Measurements from ENCODE around the gene SEC24C. TPM values are rescaled to one million over a fixed set of nuclear protein-coding genes. Genes with fewer than 3 reads are reported as not detected.
"Not testable (repeated sequence)": the region's sequence is repeated elsewhere in the genome, so short reads cannot be mapped to it uniquely, and the experiment has no call there.

SEC24C gene
- total RNA-seq, 2 experiments from 2014 or later: 53.6 to 87.1 TPM

- no peaks in the 10 kb centered on the region for H3K9me2 ChIP-seq (ENCODE audit: insufficient read depth, low read length)
- H3K4me3 ChIP-seq (ENCODE audit: low read depth, low read length, poor library complexity, severe bottlenecking): no peak overlapping the region
- H3K4me1 ChIP-seq (ENCODE audit: insufficient read depth, low read length, poor library complexity, severe bottlenecking): peaks cover 6% of the 10 kb centered on the region
- H3K4me2 ChIP-seq (ENCODE audit: low read length): no peak overlapping the region
- intact Hi-C loops (cut with micrococcal nuclease; ENCODE audit: unreplicated experiment): no loop called here
- H4K20me1 ChIP-seq (ENCODE audit: insufficient read depth, low read length): no peaks in the 10 kb centered on the region
- no peak for DNase-seq (ENCODE audit: low spot score)
- CTCF ChIA-PET (ENCODE audit: unreplicated experiment): no interaction called here
- peaks cover 54% of the 10 kb centered on the region for H3K36me3 ChIP-seq (ENCODE audit: insufficient read depth, low read length)
- peaks cover 12% of the 10 kb centered on the region; the same call in 1 of the 2 replicates for H3K79me2 ChIP-seq (ENCODE audit: insufficient read depth, low read depth, low read length)
- no TSS peak for BruUV-seq (replicated peaks)
- H3K9me3 ChIP-seq (ENCODE audit: low read length): no peaks in the 10 kb centered on the region
- H3K27ac ChIP-seq (ENCODE audit: low read depth, low read length, poor library complexity, severe bottlenecking): no peak overlapping the region
- TF ChIP-seq EZH2phosphoT487 (IDR thresholded peaks at IDR 0.05; ENCODE audit: borderline replicate concordance, low read depth, low read length): no peak
- no peak for TF ChIP-seq CTCF (conservative IDR thresholded peaks at IDR 0.05; ENCODE audit: low read length)
- H2AFZ ChIP-seq (ENCODE audit: low read length): no peak overlapping the region
- POLR2A ChIA-PET: no interaction called here
These were observed 46.9 kb downstream of the SEC24C start for GRCh38 chr10:73790886-73791625.

GRCh38 chr10:73791871-73792400, 47.8 kb downstream of the SEC24C start:
- Histone ChIP-seq H3K79me2 (ENCODE audit: insufficient read depth, low read depth, low read length) (peaks cover 5% of the 10 kb centered on the region; the same call in 1 of the 2 replicates), H3K4me2 (ENCODE audit: low read length) (no peak overlapping the region), H3K9me2 (ENCODE audit: insufficient read depth, low read length) (no peaks in the 10 kb centered on the region), H2AFZ (ENCODE audit: low read length) (no peak overlapping the region), H3K4me1 (ENCODE audit: insufficient read depth, low read length, poor library complexity, severe bottlenecking) (no peaks in the 10 kb centered on the region), H3K36me3 (ENCODE audit: insufficient read depth, low read length) (peaks cover 63% of the 10 kb centered on the region), H3K9me3 (ENCODE audit: low read length) (no peaks in the 10 kb centered on the region), H3K4me3 (ENCODE audit: low read depth, low read length, poor library complexity, severe bottlenecking) (no peak overlapping the region), H3K27ac (ENCODE audit: low read depth, low read length, poor library complexity, severe bottlenecking) (no peak overlapping the region), H4K20me1 (ENCODE audit: insufficient read depth, low read length) (no peaks in the 10 kb centered on the region)
- TF ChIP-seq EZH2phosphoT487 (IDR thresholded peaks at IDR 0.05; ENCODE audit: borderline replicate concordance, low read depth, low read length) (no peak), CTCF (conservative IDR thresholded peaks at IDR 0.05; ENCODE audit: low read length) (no peak)
- ChIA-PET CTCF (ENCODE audit: unreplicated experiment) (no interaction called here), POLR2A (no interaction called here)
- BruUV-seq (replicated peaks): no TSS peak
- no peak for DNase-seq (ENCODE audit: low spot score)
- intact Hi-C loops (cut with micrococcal nuclease; ENCODE audit: unreplicated experiment): no loop called here

GRCh38 chr10:73793456-73793855, 49.3 kb downstream of the SEC24C start:
- Histone ChIP-seq H3K27ac (ENCODE audit: low read depth, low read length, poor library complexity, severe bottlenecking) (no peak overlapping the region), H4K20me1 (ENCODE audit: insufficient read depth, low read length) (no peaks in the 10 kb centered on the region), H3K4me3 (ENCODE audit: low read depth, low read length, poor library complexity, severe bottlenecking) (no peak overlapping the region), H3K9me3 (ENCODE audit: low read length) (no peaks in the 10 kb centered on the region), H3K9me2 (ENCODE audit: insufficient read depth, low read length) (no peaks in the 10 kb centered on the region), H3K36me3 (ENCODE audit: insufficient read depth, low read length) (peaks cover 74% of the 10 kb centered on the region), H3K4me1 (ENCODE audit: insufficient read depth, low read length, poor library complexity, severe bottlenecking) (no peaks in the 10 kb centered on the region), H3K4me2 (ENCODE audit: low read length) (no peak overlapping the region), H2AFZ (ENCODE audit: low read length) (no peak overlapping the region), H3K79me2 (ENCODE audit: insufficient read depth, low read depth, low read length) (no peaks in the 10 kb centered on the region)
- TF ChIP-seq EZH2phosphoT487 (IDR thresholded peaks at IDR 0.05; ENCODE audit: borderline replicate concordance, low read depth, low read length) (no peak), CTCF (conservative IDR thresholded peaks at IDR 0.05; ENCODE audit: low read length) (no peak)
- no peak for DNase-seq (ENCODE audit: low spot score)
- no TSS peak for BruUV-seq (replicated peaks)
- intact Hi-C loops (cut with micrococcal nuclease; ENCODE audit: unreplicated experiment): no loop called here
- CTCF ChIA-PET (ENCODE audit: unreplicated experiment): no interaction called here
- POLR2A ChIA-PET: interaction anchor here (0.7 kb wide), 1 partner anchor 12 kb away, joined by 3 read pairs; the partner anchor contains the start of gene CHCHD1

GRCh38 chr10:73795491-73795890, 51.3 kb downstream of the SEC24C start:
- H4K20me1 ChIP-seq (ENCODE audit: insufficient read depth, low read length); H3K9me2 ChIP-seq (ENCODE audit: insufficient read depth, low read length); H3K4me1 ChIP-seq (ENCODE audit: insufficient read depth, low read length, poor library complexity, severe bottlenecking); H3K27ac ChIP-seq (ENCODE audit: low read depth, low read length, poor library complexity, severe bottlenecking); H3K4me3 ChIP-seq (ENCODE audit: low read depth, low read length, poor library complexity, severe bottlenecking); intact Hi-C loops (cut with micrococcal nuclease; ENCODE audit: unreplicated experiment); H3K79me2 ChIP-seq (ENCODE audit: insufficient read depth, low read depth, low read length); H2AFZ ChIP-seq (ENCODE audit: low read length); DNase-seq (ENCODE audit: low spot score); H3K9me3 ChIP-seq (ENCODE audit: low read length); BruUV-seq (replicated peaks); H3K4me2 ChIP-seq (ENCODE audit: low read length): not testable (repeated sequence)
- H3K36me3 ChIP-seq (ENCODE audit: insufficient read depth, low read length): peaks cover 76% of the 10 kb centered on the region
- CTCF ChIA-PET (ENCODE audit: unreplicated experiment): interaction anchor here (1.2 kb wide), 1 partner anchor 10 kb away, joined by 3 read pairs; the partner anchor contains the start of gene ZSWIM8
- POLR2A ChIA-PET: interaction anchor here (1.6 kb wide), 1 partner anchor 14 kb away, joined by 7 read pairs; no protein-coding TSS in a partner anchor
